Measurements from ENCODE around the gene CCDC85A.
"Not testable (repeated sequence)": the region's sequence is repeated elsewhere in the genome, so short reads cannot be mapped to it uniquely, and the experiment has no call there.

CCDC85A gene

GRCh38 chr2:56183643-56184499, at the start of gene CCDC85A:
Gene CCDC85A, plus strand, starts transcription at chr2:56183990. Its CDS starts 635 bp downstream, at chr2:56184625.
- H3K4me3 ChIP-seq (ENCODE audit: low read depth, low read length) = peak within 1 kb of the TSS; percentile 71
- DNase-seq (ENCODE audit: low read depth) = no peak

- DNase-seq (ENCODE audit: low read depth) = no peak
- no peak overlapping the region for H3K4me3 ChIP-seq (ENCODE audit: low read depth, low read length)
These were observed 48.9 kb upstream of the CCDC85A start for GRCh38 chr2:56134861-56135260.

GRCh38 chr2:56142497-56143061, 41.2 kb upstream of the CCDC85A start:
- not testable (repeated sequence) for H3K4me3 ChIP-seq (ENCODE audit: low read depth, low read length); DNase-seq (ENCODE audit: low read depth)

- H3K4me3 ChIP-seq (ENCODE audit: low read depth, low read length) = no peak overlapping the region
- no peak for DNase-seq (ENCODE audit: low read depth)
These were observed 35.9 kb upstream of the CCDC85A start for GRCh38 chr2:56147907-56148306.

GRCh38 chr2:56148825-56149224, 35.0 kb upstream of the CCDC85A start:
- H3K4me3 ChIP-seq (ENCODE audit: low read depth, low read length) = no peak overlapping the region
- DNase-seq (ENCODE audit: low read depth) = no peak

- DNase-seq (ENCODE audit: low read depth) = no peak
- no peak overlapping the region for H3K4me3 ChIP-seq (ENCODE audit: low read depth, low read length)
These were observed 31.9 kb upstream of the CCDC85A start for GRCh38 chr2:56151841-56152240.

- DNase-seq (ENCODE audit: low read depth) = no peak
- H3K4me3 ChIP-seq (ENCODE audit: low read depth, low read length) = no peak overlapping the region
These were observed 28.6 kb upstream of the CCDC85A start for GRCh38 chr2:56155188-56155587.

GRCh38 chr2:56159875-56160274, 23.9 kb upstream of the CCDC85A start:
- H3K4me3 ChIP-seq (ENCODE audit: low read depth, low read length); DNase-seq (ENCODE audit: low read depth): not testable (repeated sequence)

- peak; percentile 33 for DNase-seq (ENCODE audit: low read depth)
- no peak overlapping the region for H3K4me3 ChIP-seq (ENCODE audit: low read depth, low read length)
These were observed 15.9 kb upstream of the CCDC85A start for GRCh38 chr2:56167616-56168562.

GRCh38 chr2:56169521-56169920, 14.3 kb upstream of the CCDC85A start:
- H3K4me3 ChIP-seq (ENCODE audit: low read depth, low read length) = no peak overlapping the region
- DNase-seq (ENCODE audit: low read depth) = no peak

GRCh38 chr2:56170504-56170903, 13.3 kb upstream of the CCDC85A start:
- H3K4me3 ChIP-seq (ENCODE audit: low read depth, low read length) = no peak overlapping the region
- peak; percentile 24 for DNase-seq (ENCODE audit: low read depth)

GRCh38 chr2:56170988-56171387, 12.8 kb upstream of the CCDC85A start:
- H3K4me3 ChIP-seq (ENCODE audit: low read depth, low read length) = no peak overlapping the region
- DNase-seq (ENCODE audit: low read depth) = no peak

- H3K4me3 ChIP-seq (ENCODE audit: low read depth, low read length) = no peak overlapping the region
- DNase-seq (ENCODE audit: low read depth) = no peak
These were observed 8.0 kb upstream of the CCDC85A start for GRCh38 chr2:56175779-56176178.

GRCh38 chr2:56177420-56178220, 6.2 kb upstream of the CCDC85A start:
- H3K4me3 ChIP-seq (ENCODE audit: low read depth, low read length) = no peak overlapping the region

GRCh38 chr2:56179931-56180330, 3.9 kb upstream of the CCDC85A start:
- no peak for DNase-seq (ENCODE audit: low read depth)
- H3K4me3 ChIP-seq (ENCODE audit: low read depth, low read length) = no peak overlapping the region

More at GRCh38 chr2:56177420-56178220, 6.2 kb upstream of the CCDC85A start:
- no peak for DNase-seq (ENCODE audit: low read depth)

GRCh38 chr2:56182420-56182819, 1.4 kb upstream of the CCDC85A start:
- DNase-seq (ENCODE audit: low read depth) = no peak
- no peak overlapping the region for H3K4me3 ChIP-seq (ENCODE audit: low read depth, low read length)

GRCh38 chr2:56184500-56185011, 766 bp downstream of the CCDC85A start:
- peak overlapping the region; percentile 71 for H3K4me3 ChIP-seq (ENCODE audit: low read depth, low read length)
- DNase-seq (ENCODE audit: low read depth) = no peak

- DNase-seq (ENCODE audit: low read depth) = no peak
- H3K4me3 ChIP-seq (ENCODE audit: low read depth, low read length) = peak overlapping the region; percentile 71
These were observed 1.4 kb downstream of the CCDC85A start for GRCh38 chr2:56185101-56185581.

GRCh38 chr2:56185582-56186046, 1.8 kb downstream of the CCDC85A start:
- peak overlapping the region; percentile 71 for H3K4me3 ChIP-seq (ENCODE audit: low read depth, low read length)

More at GRCh38 chr2:56185582-56186046, 1.8 kb downstream of the CCDC85A start:
- DNase-seq (ENCODE audit: low read depth) = no peak

All from skeletal muscle cell (primary cell).